Vagina (tissue), 2 donors: ENCODE results near the gene MSI2. TPM values are rescaled to one million over a fixed set of nuclear protein-coding genes. Genes with fewer than 3 reads are reported as not detected.

Source experiments
- DNase-seq, 2 donors: peaks; one replicate each; pipeline ENCODE4 v3.0.0-alpha.2; 2017; ENCODE audit errors: extremely low spot score in 2 of 2
- H3K27ac ChIP-seq: fragments of 200-600 bp; sonication (generic); one replicate; pipeline ENCODE4 v1.5.1; 2019
- H3K27me3 ChIP-seq: fragments of 200-600 bp; sonication (generic); one replicate; pipeline ENCODE4 v1.5.1; 2019
- H3K36me3 ChIP-seq, 2 donors: fragments of 200-600 bp; sonication (generic); one replicate each; pipeline ENCODE4 v1.5.1; 2017 to 2019
- H3K4me1 ChIP-seq: fragments of 200-600 bp; sonication (generic); one replicate; pipeline ENCODE4 v1.5.1; 2019
- H3K4me3 ChIP-seq, 2 donors: fragments of 200-600 bp; sonication (generic); 1 replicate in 1 of 2; 2 replicates in 1 of 2; pipeline ENCODE4 v1.5.1; 2016 to 2019
- H3K9me3 ChIP-seq: fragments of 200-600 bp; sonication (generic); one replicate; pipeline ENCODE4 v1.5.1; 2019
- CTCF ChIP-seq, 3 experiments: fragments of 450-650 bp in 2 of 3; fragments of 200-600 bp in 1 of 3; sonication (generic) in 1 of 3; IDR thresholded peaks; one replicate each; pipeline ENCODE4 v1.5.1; 2017 to 2019; ENCODE audit warnings: antibody characterized with exemption in 3 of 3, mild to moderate bottlenecking in 2 of 3, moderate library complexity in 2 of 3
- POLR2A ChIP-seq, 2 donors: fragments of 450-650 bp; IDR thresholded peaks; one replicate each; pipeline ENCODE4 v1.6.1; 2017; ENCODE audit warnings: antibody characterized with exemption in 2 of 2, mild to moderate bottlenecking in 2 of 2, moderate library complexity in 2 of 2
- POLR2AphosphoS5 ChIP-seq, 2 donors: sonication (generic); formaldehyde crosslinking; IDR thresholded peaks; one replicate each; pipeline ENCODE4 v1.9.0; 2017; ENCODE audit warnings: antibody characterized with exemption in 2 of 2, mild to moderate bottlenecking in 2 of 2, low read depth in 1 of 2; ENCODE audit not compliant: insufficient read depth in 1 of 2
- intact Hi-C: fragments of 100-400 bp; cut with DNase I; formaldehyde crosslinking; loops from one replicate; pipeline ENCODE4 v1.15.1; 2023
- total RNA-seq: library from RNA; depleted of rRNA; stranded (reverse); fragments of >200 nt; gene quantifications from one replicate; pipeline ENCODE4 v1.2.3, GENCODE V29; 2016

MSI2 gene
- total RNA-seq, 1 donor from 2014 or later = 27.3 TPM

- no peak for DNase-seq
- H3K4me3 ChIP-seq = no peak overlapping the region
- H3K36me3 ChIP-seq = no peaks in the 10 kb centered on the region
- H3K9me3 ChIP-seq = no peaks in the 10 kb centered on the region
- no peaks in the 10 kb centered on the region for H3K27me3 ChIP-seq
- H3K4me1 ChIP-seq = peaks cover 17% of the 10 kb centered on the region
- TF ChIP-seq POLR2AphosphoS5 (IDR thresholded peaks at IDR 0.05; ENCODE audit: insufficient read depth in 1 of 2, low read depth in 1 of 2) = no peak
- no peak for TF ChIP-seq CTCF (IDR thresholded peaks at IDR 0.05)
- TF ChIP-seq POLR2A (IDR thresholded peaks at IDR 0.05) = no peak
- intact Hi-C loops = no loop called here
- no peak overlapping the region for H3K27ac ChIP-seq
These were observed 101.1 kb downstream of the MSI2 start for GRCh38 chr17:57357392-57357784.

- TF ChIP-seq POLR2AphosphoS5 (IDR thresholded peaks at IDR 0.05; ENCODE audit: insufficient read depth in 1 of 2, low read depth in 1 of 2) (peak in 1 of 2 donors; percentile 15), POLR2A (IDR thresholded peaks at IDR 0.05) (no peak)
- H3K27me3 ChIP-seq = no peaks in the 10 kb centered on the region
- no peaks in the 10 kb centered on the region for H3K36me3 ChIP-seq
- H3K27ac ChIP-seq = no peak overlapping the region
- peaks cover 17% of the 10 kb centered on the region for H3K4me1 ChIP-seq
- no peaks in the 10 kb centered on the region for H3K9me3 ChIP-seq
- no peak for DNase-seq
- intact Hi-C loops = no loop called here
- no peak overlapping the region for H3K4me3 ChIP-seq
These were observed 101.6 kb downstream of the MSI2 start for GRCh38 chr17:57357830-57358430.

- H3K4me1 ChIP-seq = peaks cover 17% of the 10 kb centered on the region
- H3K4me3 ChIP-seq = no peak overlapping the region
- TF ChIP-seq CTCF (IDR thresholded peaks at IDR 0.05) (no peak), POLR2A (IDR thresholded peaks at IDR 0.05) (no peak), POLR2AphosphoS5 (IDR thresholded peaks at IDR 0.05; ENCODE audit: insufficient read depth in 1 of 2, low read depth in 1 of 2) (no peak)
- DNase-seq = no peak
- H3K36me3 ChIP-seq = no peaks in the 10 kb centered on the region
- no peaks in the 10 kb centered on the region for H3K27me3 ChIP-seq
- no peaks in the 10 kb centered on the region for H3K9me3 ChIP-seq
- intact Hi-C loops = no loop called here
- H3K27ac ChIP-seq = no peak overlapping the region
These were observed 103.9 kb downstream of the MSI2 start for GRCh38 chr17:57360266-57360665.

DNA sequence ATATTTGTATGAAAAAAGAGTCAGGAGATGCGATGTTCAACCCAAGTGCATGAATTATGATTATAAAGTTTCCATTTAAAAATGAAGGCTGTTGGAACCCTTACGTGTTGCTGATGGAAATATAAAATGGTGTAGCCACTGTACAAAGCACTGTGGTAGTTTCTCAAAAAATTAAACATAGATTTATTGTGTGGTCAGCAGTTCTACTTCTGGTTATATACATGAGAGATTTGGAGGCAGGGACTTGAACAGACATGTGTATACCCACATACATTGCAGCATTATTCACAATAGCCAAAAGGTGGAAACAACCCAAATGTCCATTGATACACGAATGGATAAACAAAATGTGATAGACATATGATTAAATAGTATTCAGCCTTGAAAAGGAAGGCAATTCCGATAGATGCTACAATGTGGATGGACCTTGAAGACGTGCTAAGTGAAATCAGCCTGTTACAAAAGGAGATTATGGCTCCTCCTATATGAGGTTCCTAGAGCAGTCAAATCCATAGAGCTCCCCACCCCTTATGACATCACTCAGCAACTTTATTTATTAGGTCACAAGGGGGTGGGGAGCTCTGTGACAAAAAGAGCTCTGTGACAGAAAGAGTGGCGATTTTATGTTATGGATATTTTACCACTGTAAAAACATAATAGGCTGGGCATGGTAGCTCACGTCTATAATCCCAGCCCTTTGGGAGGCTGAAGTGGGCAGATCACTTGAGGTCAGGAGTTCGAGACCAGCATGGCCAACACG, 106.7 kb downstream of the MSI2 start:
- intact Hi-C loops = no loop called here

GRCh38 chr17:57363580-57363979, 107.3 kb downstream of the MSI2 start:
- Histone ChIP-seq H3K27me3 (no peaks in the 10 kb centered on the region), H3K9me3 (no peaks in the 10 kb centered on the region), H3K4me3 (no peak overlapping the region), H3K4me1 (no peaks in the 10 kb centered on the region), H3K27ac (no peak overlapping the region), H3K36me3 (no peaks in the 10 kb centered on the region)
- no peak for DNase-seq
- intact Hi-C loops = no loop called here
- TF ChIP-seq CTCF (IDR thresholded peaks at IDR 0.05) (no peak), POLR2A (IDR thresholded peaks at IDR 0.05) (no peak), POLR2AphosphoS5 (IDR thresholded peaks at IDR 0.05; ENCODE audit: insufficient read depth in 1 of 2, low read depth in 1 of 2) (no peak)

More for the DNA sequence above, 106.7 kb downstream of the MSI2 start:
- no peaks in the 10 kb centered on the region for H3K27me3 ChIP-seq
- H3K4me3 ChIP-seq = no peak overlapping the region
- H3K27ac ChIP-seq = no peak overlapping the region
- H3K4me1 ChIP-seq = peaks cover 5% of the 10 kb centered on the region
- TF ChIP-seq CTCF (IDR thresholded peaks at IDR 0.05) (no peak), POLR2AphosphoS5 (IDR thresholded peaks at IDR 0.05; ENCODE audit: insufficient read depth in 1 of 2, low read depth in 1 of 2) (no peak), POLR2A (IDR thresholded peaks at IDR 0.05) (no peak)
- H3K36me3 ChIP-seq = no peaks in the 10 kb centered on the region
- no peak for DNase-seq
- H3K9me3 ChIP-seq = no peaks in the 10 kb centered on the region
